RPMI8226 (cell line): Measurements from ENCODE around the gene RHCG.

Source experiments
- DNase-seq: peaks from one replicate; pipeline ENCODE4 v3.0.0-alpha.2; 2015

Gene RHCG

DNA sequence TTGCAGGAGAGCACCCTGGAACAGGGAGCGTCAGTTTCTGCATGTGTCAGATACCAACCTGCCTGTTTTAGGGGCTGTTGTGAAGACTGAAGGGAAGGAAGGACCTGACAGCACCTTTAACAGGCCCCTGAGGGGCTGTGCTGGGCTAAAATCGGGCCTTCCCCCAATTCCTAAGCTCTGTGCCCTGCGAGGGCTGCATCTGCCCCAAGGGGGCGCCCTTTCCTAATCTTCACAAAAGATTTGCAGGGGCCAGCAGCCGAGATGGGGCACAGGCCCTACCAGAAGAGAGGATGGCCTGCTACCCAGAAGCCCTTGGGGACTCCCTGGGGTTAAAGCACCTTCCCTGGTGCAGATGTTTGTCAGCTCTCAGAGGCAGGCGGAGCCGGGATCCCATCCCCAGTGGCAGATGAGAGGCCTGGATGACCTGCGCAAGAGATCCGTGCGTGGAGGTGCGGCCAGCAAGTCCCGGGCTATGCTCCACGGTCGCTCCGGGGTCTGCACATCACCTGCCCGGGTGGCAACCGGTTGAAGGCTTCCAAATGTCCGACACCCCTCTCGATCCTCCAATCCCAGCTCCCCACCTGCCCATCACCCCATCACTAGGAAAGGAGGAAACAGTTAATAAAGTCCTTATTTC is 53.6 kb downstream of the RHCG start:
- DNase-seq, result peak; percentile 80

DNA sequence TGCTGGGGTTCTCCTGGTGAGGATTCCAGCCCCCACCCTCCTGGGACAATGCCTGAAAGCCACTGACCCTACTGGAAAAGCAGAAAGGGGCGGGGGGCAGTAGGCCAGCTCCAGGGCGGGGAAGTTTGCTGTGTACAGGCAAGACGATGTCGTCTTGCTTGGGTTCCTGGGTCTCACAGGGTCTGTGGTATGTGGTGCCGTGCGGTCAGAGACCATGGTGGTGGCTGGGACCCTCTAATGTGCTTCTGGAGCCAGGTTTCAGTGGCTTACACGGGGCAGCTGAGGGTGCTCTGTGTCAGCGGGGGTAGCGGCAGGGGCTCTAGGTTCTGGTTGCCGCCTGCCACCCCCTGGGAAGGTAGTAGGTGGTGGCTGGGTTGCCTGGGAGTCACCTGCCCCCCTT is 54.2 kb downstream of the RHCG start:
- DNase-seq, result no peak

DNA sequence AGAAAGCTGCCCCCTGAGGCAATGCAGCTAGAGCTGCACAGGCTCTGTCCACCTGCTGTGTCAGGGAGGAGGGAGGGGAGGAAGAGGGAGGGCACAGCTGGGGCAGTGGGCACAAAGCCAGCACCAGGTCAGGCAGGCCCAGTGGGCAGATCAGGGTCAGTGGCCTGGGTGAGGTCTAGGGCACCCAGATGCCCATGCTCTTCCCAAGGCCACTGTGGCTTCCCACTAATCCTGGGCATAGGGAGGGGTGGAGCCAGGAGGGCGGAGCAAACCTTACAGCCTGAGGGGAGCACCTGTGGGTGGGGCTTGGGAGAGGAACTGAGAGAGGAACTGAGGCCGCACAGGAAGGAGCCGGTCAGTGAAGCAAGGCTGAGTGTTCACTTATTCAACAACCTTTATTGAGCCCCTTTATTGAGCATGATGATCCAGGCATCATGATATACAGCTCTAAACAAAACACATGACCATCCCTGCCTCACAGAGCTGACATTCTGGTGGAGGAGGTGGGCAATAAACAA is 55.0 kb downstream of the RHCG start:
- peak; percentile 94 for DNase-seq

DNA sequence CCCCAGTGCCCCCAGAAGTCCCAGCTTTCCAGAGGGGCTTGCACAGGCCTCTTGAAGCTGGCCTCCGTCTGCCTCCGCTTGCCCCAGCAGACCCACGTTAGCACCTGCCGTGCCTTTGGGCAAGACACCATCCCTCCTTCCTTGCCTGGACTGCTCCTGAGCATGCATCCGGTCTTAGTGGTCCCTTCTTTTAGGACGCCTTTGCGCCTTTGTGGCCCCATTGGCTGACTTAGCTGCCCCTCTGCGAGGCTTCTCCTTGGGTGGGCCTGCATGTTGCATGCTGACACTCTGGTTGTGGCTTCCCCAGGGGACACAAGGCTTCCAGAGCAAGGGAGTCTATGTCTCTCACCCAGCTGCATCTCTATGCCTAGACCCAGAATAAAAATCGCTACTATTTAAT is 56.6 kb downstream of the RHCG start:
- DNase-seq, result no peak

DNA sequence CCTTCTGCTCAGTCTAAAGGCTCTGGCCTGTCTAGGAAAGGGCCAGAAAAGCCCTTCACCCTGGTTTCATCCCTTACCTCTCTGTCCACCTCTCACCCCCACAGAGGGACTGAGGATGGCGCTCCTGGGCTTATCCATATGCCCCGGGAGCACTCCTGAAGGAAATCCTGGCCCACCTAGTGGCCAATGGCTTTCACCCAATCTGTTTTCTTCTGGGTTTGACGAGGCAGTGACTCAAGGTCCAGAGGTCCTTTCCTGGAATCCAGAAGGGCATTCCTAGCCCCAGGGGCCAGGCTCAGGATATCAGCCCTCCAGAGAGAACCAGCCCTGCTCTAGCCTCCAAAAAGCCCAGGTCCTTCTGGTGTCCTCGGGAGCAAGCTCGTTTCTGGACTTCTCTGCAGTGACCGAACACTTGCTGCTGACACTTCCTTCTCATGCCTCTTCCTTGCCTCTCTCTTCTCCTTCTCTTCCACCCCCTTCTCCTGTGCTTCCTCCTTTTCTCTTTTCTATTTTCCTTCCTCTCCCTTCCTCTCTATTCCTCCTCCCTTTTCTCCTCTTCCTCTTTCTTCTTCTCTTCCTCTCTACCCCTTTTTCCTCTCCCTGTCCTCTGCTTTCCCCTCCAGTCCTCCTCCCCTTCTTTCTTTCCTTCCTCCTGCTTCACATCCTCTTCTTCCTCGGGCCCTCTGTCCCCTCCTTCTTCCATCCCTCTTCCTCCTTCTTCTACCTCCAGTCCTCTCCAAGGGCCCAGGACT is 59.6 kb downstream of the RHCG start:
- no peak for DNase-seq

DNA sequence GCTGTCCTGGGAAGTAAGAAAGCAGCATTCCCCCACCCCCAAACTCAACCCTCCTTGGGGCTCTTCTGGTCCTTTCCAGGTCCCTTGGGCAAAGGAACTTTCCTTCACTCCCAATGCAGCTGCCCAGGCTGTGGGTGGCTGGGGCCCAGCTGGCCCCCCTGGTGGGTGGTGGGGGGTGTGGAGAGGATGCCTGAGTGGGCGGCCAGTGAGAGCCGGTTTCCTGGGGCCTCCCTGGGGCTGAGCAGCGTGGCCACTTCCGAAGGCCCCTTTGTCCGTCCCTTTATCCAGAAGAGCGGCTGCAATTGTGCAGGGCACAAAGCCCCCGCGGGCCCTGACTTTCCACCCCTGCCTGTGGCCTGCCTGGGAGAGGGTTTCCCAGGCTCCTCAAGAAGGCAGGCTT is 61.0 kb downstream of the RHCG start:
- no peak for DNase-seq

DNA sequence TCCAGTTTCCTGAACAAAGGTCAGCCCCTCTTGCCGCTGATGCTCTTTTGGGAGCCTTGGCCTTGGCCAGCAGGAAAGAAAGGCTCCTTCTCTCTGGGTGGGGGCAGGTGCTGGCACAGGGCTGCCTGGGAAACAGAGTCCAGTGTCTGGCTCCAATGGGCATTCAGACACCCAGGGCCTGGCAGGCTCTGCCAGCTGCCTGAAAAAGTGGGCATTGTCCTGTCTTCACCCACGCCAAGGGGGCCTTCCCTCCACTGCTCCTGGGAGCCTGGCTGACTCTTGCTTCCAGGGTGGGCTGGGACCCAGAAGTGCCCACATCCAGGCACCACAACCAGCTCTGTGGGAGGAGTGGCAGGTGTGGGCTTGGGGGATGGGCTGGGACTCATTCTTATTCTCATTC is 62.7 kb downstream of the RHCG start:
- no peak for DNase-seq

DNA sequence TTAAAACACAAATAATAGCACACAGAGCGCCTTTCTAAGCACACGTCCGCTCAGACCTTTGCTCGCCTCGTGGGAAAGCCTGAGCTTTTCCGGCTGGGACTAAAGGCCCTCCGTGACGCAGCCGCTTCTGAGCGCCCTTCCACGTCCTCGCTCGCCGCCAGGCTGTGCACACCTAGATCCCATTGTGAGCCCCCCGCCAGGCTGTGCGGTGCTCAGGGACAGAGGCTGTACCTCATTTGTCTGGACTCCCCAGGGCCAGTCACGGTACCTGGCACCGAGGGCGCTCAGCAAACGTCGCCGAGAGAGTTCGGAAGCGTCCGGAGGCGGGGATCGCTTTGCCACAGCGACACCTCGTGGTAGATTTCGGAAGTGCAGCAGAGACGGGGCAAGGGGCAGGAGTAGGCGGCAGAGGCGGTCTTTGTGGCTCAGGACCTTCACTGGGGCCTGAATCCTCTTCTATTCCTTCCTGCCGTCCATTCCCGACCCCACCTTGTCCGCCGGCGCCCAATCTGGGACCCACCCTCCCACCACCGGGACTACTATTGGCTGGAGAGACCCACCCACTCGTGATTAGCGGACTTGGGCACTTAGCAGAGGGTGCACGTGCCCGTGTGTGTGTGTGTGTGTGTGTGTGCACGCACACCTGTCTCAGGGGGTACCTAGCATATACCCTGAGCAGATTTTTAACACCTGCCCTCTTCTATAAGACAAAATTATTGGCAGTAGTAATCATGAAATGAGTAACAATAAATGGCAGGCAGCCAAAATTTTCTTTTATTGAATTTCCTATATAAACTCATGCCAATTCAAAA is 65.6 kb downstream of the RHCG start:
- DNase-seq, result peak; percentile 89

DNA sequence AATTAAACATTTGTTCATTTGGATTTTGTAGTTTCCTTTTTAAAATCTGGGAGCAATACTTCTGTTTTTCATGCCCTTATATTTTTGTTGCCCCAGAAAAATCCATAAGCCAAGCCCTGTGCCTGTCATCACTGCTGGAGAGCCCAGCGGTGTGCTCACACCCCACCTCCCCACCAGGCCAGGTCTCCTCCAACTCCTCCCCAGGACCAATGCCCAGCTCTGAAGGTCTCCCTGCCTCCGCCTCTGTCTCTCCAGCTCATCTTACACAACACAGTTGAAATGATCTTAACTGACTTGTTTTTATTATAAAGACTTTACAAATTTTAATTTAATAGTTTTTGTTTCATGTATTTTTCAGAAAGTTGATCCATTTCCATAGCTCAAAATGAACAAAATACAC is 66.4 kb downstream of the RHCG start:
- DNase-seq, result no peak

DNA sequence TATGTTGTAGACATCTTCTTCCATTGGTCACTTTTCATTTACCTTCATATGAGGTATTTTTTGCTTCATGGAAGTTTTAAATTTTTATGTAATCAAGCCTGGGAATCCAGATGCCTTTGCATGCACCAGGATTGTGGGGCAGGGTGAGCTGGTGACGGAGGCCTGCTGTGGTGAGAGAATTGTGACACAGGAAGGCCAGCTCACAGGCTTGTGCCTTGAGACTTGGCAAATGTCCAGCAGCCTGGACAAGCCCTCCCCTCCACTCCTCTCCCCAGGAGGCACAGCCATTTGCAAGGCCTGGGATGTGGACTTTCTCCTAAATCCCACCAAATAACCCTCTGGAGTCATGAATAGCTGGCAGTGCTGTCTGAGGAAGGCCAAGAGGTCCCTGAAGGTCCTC is 67.4 kb downstream of the RHCG start:
- no peak for DNase-seq

DNA sequence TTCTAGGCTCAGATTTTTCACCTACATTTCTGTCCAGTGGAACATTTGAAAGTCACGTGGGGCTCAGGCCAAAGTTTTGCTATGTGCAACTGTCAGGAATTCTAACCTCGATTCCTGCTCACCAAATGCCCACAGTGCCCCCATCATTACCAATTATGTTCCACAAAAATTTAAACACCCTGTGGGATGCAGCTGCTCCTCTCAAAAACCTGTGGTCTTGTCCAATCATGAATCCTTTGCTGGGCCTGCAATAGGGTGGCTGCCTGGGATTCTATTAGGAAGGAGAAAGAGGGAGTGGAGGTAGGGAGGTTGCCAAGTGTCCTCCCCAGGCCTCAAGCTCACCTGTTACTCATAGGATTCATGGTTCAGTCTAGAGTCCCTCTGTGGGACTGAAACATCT is 68.1 kb downstream of the RHCG start:
- DNase-seq, result no peak

DNA sequence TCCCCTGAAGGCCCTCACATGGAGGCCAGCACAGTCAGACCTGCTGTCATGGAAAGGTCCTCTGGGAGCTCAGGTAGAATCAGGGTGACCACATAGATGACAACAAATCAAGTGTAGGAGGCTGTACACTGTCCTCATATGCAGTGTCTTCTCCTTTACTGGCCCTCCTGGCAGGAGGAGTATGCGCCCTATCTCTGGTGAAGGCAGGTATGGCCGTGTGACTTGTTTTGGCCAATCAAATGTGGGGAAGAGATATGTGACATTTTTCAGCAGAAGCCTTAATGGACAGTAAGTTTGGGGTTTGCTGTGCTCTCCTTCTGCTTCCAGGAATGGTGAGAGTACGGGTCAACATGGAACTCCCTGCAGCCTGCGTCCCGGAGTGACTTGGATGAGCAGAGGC is 69.9 kb downstream of the RHCG start:
- no peak for DNase-seq

DNA sequence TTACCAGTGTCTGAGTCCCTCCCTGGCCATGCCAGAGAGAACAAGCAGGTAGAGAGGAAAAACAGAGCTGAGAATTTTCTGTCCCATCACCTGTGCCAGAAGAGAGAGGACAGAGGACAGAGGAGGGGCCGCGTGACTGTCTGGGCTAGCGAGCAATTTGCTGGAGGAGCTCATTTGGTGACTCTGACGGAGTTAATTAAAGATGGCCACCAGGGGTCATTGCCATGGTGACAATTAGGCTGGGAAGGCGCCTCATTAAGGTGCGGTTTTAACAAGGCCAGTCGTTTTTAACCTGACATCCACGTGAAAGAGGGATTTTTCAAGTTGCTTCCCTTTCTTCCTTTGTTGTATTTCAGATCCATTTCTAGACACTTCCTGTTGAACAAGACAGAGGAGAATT is 72.4 kb downstream of the RHCG start:
- DNase-seq, result peak; percentile 32
